ENCODE measurements around the gene PHETA1. TPM values are rescaled to one million over a fixed set of nuclear protein-coding genes. Genes with fewer than 3 reads are reported as not detected.
"Not testable (repeated sequence)": the region's sequence is repeated elsewhere in the genome, so short reads cannot be mapped to it uniquely, and the experiment has no call there.

PHETA1 gene
- total RNA-seq, 1 experiment from 2014 or later = 4.2 TPM

GRCh38 chr12:111408686-111409402 lies 39.9 kb upstream of the PHETA1 start:
- Histone ChIP-seq H3K27ac (peak overlapping the region; percentile 77), H3K36me3 (no peaks in the 10 kb centered on the region), H3K9me3 (replicated peaks) (no peaks in the 10 kb centered on the region), H3K4me1 (peaks cover 51% of the 10 kb centered on the region), H3K4me3 (no peak overlapping the region), H3K27me3 (no peaks in the 10 kb centered on the region)
- no peak for DNase-seq

DNA sequence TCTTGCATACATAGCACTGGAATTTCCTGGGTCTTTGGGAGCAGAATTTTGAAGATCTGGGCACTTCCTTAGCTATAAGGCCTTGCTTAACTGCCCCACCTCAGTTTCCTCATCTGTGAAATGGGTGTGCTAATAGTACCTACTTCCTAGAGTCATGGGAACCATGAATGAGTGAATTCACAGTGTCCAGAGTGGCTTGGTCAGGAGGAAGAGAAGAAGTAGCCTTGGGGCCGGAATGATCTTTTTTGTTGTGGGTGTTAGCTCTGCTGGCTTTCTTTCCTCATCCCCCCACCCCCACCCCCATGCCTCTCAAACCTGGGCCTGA lies 39.2 kb upstream of the PHETA1 start:
- no peaks in the 10 kb centered on the region for H3K9me3 ChIP-seq (replicated peaks)
- no peak overlapping the region for H3K4me3 ChIP-seq
- no peaks in the 10 kb centered on the region for H3K27me3 ChIP-seq
- no peaks in the 10 kb centered on the region for H3K36me3 ChIP-seq
- no peak for DNase-seq
- H3K27ac ChIP-seq = no peak overlapping the region
- peaks cover 51% of the 10 kb centered on the region for H3K4me1 ChIP-seq

DNA sequence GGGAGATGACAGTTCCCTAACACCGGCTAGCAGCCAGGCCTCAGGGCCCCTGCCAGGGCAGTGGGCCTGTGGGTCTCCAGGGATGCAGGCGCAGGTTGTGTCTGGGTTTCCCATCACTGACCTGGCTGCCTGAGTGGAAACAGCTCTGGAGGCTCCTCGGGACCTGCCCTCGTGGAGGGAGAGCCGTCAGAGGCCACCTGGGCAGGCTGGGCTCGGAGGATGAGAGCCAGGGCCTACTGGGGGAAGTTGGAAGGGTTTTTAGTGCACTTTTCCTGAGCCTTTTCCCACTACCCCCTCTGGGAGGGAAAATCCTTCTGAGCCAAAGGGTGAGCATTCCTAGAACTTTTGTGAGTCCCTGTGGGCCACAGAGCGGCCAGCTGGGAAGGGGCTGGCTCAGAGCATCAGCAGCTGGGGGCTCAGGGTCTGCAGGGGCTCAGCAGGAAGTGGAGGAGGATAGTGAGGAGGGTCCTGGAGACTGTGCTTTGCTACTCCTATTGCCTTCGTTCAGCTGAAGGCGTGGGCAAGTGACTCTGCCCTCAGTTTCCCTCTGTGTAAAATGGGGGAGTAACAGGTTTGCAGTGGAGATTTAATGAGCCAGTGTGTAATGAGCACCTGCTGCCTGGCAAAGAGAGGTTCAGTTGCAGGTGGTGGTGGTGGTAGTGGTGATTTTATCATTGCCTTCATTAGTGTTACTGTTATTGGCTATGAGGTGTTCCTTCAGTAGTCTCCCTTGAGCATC lies 38.7 kb upstream of the PHETA1 start:
- H3K27me3 ChIP-seq = no peaks in the 10 kb centered on the region
- no peaks in the 10 kb centered on the region for H3K9me3 ChIP-seq (replicated peaks)
- no peak for DNase-seq
- peaks cover 45% of the 10 kb centered on the region for H3K4me1 ChIP-seq
- peak overlapping the region; percentile 82 for H3K4me3 ChIP-seq
- no peak overlapping the region for H3K27ac ChIP-seq
- no peaks in the 10 kb centered on the region for H3K36me3 ChIP-seq

DNA sequence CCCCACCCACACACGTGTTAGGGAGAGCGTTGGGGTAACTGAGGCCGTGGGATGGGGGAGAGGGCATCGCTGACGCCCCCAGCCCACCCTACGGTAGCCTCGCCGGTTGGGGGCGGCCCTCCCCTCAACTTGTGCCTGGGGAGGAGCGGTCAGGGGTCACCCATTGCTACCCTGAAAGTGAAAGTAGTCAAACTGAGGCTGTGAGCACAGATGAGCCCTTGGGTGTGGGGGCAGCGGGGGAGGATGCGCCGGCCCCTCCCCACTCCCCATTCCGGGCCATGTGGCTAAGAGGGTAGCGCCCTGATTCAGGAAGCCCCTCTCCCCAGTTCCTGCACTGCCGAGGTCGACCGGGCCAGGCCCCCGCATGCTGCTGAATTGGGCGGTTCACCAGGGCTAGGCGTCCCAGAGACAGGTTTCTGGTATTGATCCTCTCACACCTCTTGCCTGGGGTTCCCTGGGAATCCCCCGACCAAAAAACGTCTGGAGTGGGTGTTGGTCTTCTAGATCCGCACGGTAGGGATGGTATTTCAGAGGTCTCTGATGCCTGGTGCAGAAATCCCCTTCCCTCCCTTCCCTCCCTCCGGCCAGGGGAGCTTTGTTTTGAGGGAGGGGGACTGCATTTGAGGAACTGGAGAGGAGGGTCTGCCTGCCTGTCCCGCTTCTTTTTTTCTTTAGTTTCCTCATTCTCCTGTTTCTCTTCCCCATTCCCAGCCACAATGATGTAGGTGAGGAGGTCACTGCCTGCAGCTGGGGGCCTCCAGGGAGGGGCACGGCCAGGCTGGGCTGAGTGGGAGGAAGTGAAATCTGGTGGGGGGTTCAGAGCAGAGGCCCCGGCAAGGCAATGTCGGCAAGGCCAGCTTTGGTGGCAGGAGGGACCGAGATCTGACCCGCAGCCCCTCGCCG lies 37.8 kb upstream of the PHETA1 start:
- Histone ChIP-seq H3K27me3 (no peaks in the 10 kb centered on the region), H3K4me1 (peaks cover 37% of the 10 kb centered on the region), H3K27ac (peak overlapping the region; percentile 30; the same call in 1 of the 2 replicates), H3K36me3 (no peaks in the 10 kb centered on the region), H3K9me3 (replicated peaks) (no peaks in the 10 kb centered on the region), H3K4me3 (peak overlapping the region; percentile 82)
- no peak for DNase-seq

GRCh38 chr12:111405859-111406473 lies 37.1 kb upstream of the PHETA1 start, which contains the start of gene SH2B3:
Gene SH2B3 (plus strand): TSS chr12:111405923. CDS start chr12:111418146, 12,223 bp downstream.
- H3K36me3 ChIP-seq = no peaks in the 10 kb centered on the region
- peak within 1 kb of the TSS; percentile 82 for H3K4me3 ChIP-seq
- no peaks in the 10 kb centered on the region for H3K9me3 ChIP-seq (replicated peaks)
- peaks cover 34% of the 10 kb centered on the region for H3K4me1 ChIP-seq
- H3K27ac ChIP-seq = peak within 1 kb of the TSS; percentile 30; the same call in 1 of the 2 replicates
- peak; percentile 69 to 70 for DNase-seq
- no peaks in the 10 kb centered on the region for H3K27me3 ChIP-seq

GRCh38 chr12:111405149-111405858 lies 36.4 kb upstream of the PHETA1 start:
- H3K9me3 ChIP-seq (replicated peaks) = no peaks in the 10 kb centered on the region
- peaks cover 28% of the 10 kb centered on the region for H3K4me1 ChIP-seq
- no peaks in the 10 kb centered on the region for H3K36me3 ChIP-seq
- DNase-seq = peak; percentile 98
- peak overlapping the region; percentile 82 for H3K4me3 ChIP-seq
- H3K27ac ChIP-seq = peak overlapping the region; percentile 3; the same call in 1 of the 2 replicates
- no peaks in the 10 kb centered on the region for H3K27me3 ChIP-seq

GRCh38 chr12:111404362-111405148 lies 35.7 kb upstream of the PHETA1 start:
- H3K4me1 ChIP-seq = peaks cover 24% of the 10 kb centered on the region
- peak; percentile 44 to 48 for DNase-seq
- H3K36me3 ChIP-seq = no peaks in the 10 kb centered on the region
- peak overlapping the region; percentile 3; the same call in 1 of the 2 replicates for H3K27ac ChIP-seq
- no peaks in the 10 kb centered on the region for H3K9me3 ChIP-seq (replicated peaks)
- peak overlapping the region; percentile 82 for H3K4me3 ChIP-seq
- H3K27me3 ChIP-seq = no peaks in the 10 kb centered on the region

DNA sequence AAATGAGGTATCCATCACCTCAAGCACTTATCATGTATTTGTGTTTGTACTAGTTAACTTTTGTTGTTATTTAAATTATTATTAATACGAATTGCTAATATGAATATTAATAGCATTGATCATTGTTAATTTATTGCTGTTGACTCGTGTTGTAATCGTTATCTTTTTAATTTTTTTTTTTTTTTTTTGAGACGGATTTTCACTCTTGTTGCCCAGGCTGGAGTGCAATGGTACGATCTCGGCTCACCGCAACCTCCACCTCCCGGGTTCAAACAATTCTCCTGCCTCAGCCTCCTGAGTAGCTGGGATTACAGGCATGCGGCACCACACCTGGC lies 33.6 kb upstream of the PHETA1 start:
- H3K4me3 ChIP-seq; H3K27ac ChIP-seq; DNase-seq; H3K36me3 ChIP-seq; H3K9me3 ChIP-seq (replicated peaks); H3K27me3 ChIP-seq: not testable (repeated sequence)
- peaks cover 15% of the 10 kb centered on the region for H3K4me1 ChIP-seq

- DNase-seq = no peak
- H3K27ac ChIP-seq = no peak overlapping the region
- no peaks in the 10 kb centered on the region for H3K36me3 ChIP-seq
Measured at GRCh38 chr12:111401167-111401605, 32.3 kb upstream of the PHETA1 start.

DNA sequence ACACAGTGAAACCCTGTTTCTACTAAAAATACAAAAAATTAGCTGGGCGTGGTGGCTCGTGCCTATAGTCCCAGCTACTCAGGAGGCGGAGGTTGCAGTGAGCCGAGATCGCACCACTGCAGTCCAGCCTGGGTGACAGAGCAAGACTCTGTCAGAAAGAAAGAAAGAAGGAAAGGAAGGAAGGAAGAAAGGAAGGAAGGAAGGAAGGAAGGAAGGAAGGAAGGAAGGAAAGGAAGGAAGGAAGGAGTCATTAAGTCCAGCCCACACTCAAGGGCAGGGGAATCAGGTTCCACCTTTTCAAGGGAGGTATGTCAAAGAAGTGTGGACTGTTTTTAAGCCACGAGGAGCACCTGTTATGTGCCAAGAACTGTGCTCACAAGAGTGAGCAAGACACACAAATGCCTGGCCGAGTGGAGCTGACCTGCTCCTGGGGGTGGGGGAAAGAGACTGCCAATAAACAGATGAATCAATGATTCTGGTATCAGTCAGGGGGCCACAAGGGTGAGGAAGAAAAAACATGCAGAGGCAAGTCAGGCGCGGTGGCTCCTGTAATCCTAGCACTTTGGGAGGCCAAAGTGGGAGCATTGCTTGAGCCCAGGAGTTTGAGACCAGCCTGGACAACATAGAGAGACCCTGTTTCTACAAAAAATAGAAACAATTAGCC lies 31.0 kb upstream of the PHETA1 start:
- H3K9me3 ChIP-seq (replicated peaks); H3K27ac ChIP-seq; H3K27me3 ChIP-seq; H3K4me3 ChIP-seq; H3K36me3 ChIP-seq; DNase-seq: not testable (repeated sequence)
- H3K4me1 ChIP-seq = peaks cover 11% of the 10 kb centered on the region

More at GRCh38 chr12:111401167-111401605, 32.3 kb upstream of the PHETA1 start:
- peaks cover 11% of the 10 kb centered on the region for H3K4me1 ChIP-seq
- H3K9me3 ChIP-seq (replicated peaks) = no peaks in the 10 kb centered on the region
- H3K4me3 ChIP-seq = no peak overlapping the region
- no peaks in the 10 kb centered on the region for H3K27me3 ChIP-seq

- no peaks in the 10 kb centered on the region for H3K9me3 ChIP-seq (replicated peaks)
Measured at GRCh38 chr12:111398530-111398929, 29.6 kb upstream of the PHETA1 start.

DNA sequence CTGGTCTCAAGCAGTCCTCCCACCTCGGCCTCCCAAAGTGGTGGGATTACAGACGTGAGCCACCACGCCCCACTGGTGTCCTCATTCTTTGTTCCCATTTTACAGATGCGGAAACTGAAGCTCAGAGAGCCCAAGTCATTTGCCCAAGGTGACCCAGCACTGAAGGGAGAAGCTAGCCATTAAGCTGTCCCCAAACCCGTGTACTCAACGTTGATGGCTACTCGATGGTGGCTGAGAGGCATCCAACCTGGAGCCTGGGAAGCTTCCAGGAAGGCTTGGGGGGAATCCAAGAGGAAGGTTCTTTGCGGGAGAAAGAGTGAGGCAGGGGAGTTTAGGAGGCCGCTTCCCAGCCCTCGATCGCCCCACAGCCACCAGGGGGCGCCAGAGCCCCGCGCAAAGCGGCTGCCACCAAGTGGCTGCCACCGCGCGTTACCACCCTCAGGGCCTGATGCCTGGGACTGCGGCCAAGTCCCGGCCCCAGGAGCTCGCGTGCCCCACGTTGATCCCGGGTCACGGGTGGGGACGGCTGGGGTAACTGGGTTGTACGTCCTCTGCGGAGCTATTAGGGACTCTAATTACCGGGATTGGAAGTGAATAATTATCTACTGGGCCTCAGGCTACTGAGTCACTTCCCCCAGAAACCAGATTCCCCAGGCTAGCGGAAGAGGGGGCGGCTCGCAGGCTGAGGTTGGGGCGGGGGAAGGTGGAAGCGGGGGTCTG lies 28.0 kb upstream of the PHETA1 start:
- Histone ChIP-seq H3K27ac (no peak overlapping the region), H3K9me3 (replicated peaks) (no peaks in the 10 kb centered on the region), H3K36me3 (no peaks in the 10 kb centered on the region), H3K27me3 (no peaks in the 10 kb centered on the region), H3K4me1 (peaks cover 7% of the 10 kb centered on the region; the same call in 1 of the 2 replicates), H3K4me3 (peak overlapping the region; percentile 55)
- DNase-seq = peak; percentile 79 to 86

More at GRCh38 chr12:111398530-111398929, 29.6 kb upstream of the PHETA1 start:
- Histone ChIP-seq H3K4me3 (no peak overlapping the region), H3K36me3 (no peaks in the 10 kb centered on the region), H3K4me1 (peaks cover 7% of the 10 kb centered on the region; the same call in 1 of the 2 replicates), H3K27me3 (no peaks in the 10 kb centered on the region), H3K27ac (no peak overlapping the region)
- DNase-seq = no peak
